ENCODE results near the gene NELL1.

- TF ChIP-seq, protein P1, sequence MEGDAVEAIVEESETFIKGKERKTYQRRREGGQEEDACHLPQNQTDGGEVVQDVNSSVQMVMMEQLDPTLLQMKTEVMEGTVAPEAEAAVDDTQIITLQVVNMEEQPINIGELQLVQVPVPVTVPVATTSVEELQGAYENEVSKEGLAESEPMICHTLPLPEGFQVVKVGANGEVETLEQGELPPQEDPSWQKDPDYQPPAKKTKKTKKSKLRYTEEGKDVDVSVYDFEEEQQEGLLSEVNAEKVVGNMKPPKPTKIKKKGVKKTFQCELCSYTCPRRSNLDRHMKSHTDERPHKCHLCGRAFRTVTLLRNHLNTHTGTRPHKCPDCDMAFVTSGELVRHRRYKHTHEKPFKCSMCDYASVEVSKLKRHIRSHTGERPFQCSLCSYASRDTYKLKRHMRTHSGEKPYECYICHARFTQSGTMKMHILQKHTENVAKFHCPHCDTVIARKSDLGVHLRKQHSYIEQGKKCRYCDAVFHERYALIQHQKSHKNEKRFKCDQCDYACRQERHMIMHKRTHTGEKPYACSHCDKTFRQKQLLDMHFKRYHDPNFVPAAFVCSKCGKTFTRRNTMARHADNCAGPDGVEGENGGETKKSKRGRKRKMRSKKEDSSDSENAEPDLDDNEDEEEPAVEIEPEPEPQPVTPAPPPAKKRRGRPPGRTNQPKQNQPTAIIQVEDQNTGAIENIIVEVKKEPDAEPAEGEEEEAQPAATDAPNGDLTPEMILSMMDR (IDR thresholded peaks at IDR 0.05), result no peak
- TF ChIP-seq EZH2 (IDR thresholded peaks at IDR 0.05), result no peak
- no peak for TF ChIP-seq EZH2phosphoT487 (IDR thresholded peaks at IDR 0.05)
These were observed 37.2 kb upstream of the NELL1 start for GRCh38 chr11:20632169-20632532.

All from neural progenitor cell (in vitro differentiated cells).